DOHH2 (cell line): ENCODE results near the gene BLM.

ENCODE experiments used
- H3F3A ChIP-seq: fragments of 200-600 bp; sonication (generic), shearing (Covaris generic); 2 replicates; pipeline ENCODE4 v1.6.0; 2016; ENCODE audit warnings: antibody characterized with exemption, mild to moderate bottlenecking; ENCODE audit not compliant: control insufficient read depth, insufficient read depth
- H3K27ac ChIP-seq: fragments of 200-600 bp; sonication (generic); 2 replicates; pipeline ENCODE4 v1.5.1; 2014; ENCODE audit warnings: low read depth, mild to moderate bottlenecking, low read length, moderate library complexity
- H3K27me3 ChIP-seq: fragments of 200-600 bp; sonication (generic); 2 replicates; pipeline ENCODE4 v1.6.1; 2014; ENCODE audit warnings: mild to moderate bottlenecking, low read length, mixed read lengths; ENCODE audit not compliant: control insufficient read depth
- H3K36me3 ChIP-seq: fragments of 200-600 bp; sonication (generic); 2 replicates; pipeline ENCODE4 v1.6.1; 2014; ENCODE audit warnings: mild to moderate bottlenecking, low read length, moderate library complexity, mixed read lengths; ENCODE audit not compliant: control insufficient read depth
- H3K4me1 ChIP-seq: fragments of 200-600 bp; sonication (generic); 2 replicates; pipeline ENCODE4 v1.6.1; 2014; ENCODE audit warnings: mild to moderate bottlenecking, low read length, mixed read lengths; ENCODE audit not compliant: control insufficient read depth
- H3K4me2 ChIP-seq: fragments of 200-600 bp; sonication (generic); 2 replicates; pipeline ENCODE4 v1.6.0; 2014; ENCODE audit warnings: mild to moderate bottlenecking, low read length, moderate library complexity
- H3K4me3 ChIP-seq: fragments of 200-600 bp; sonication (generic); 2 replicates; pipeline ENCODE4 v1.5.1; 2014; ENCODE audit warnings: mild to moderate bottlenecking, low read length, mixed read lengths
- H3K79me2 ChIP-seq: fragments of 200-600 bp; sonication (generic); 2 replicates; pipeline ENCODE4 v1.6.1; 2014; ENCODE audit warnings: mild to moderate bottlenecking, low read length, mixed read lengths; ENCODE audit not compliant: control insufficient read depth
- H3K9me2 ChIP-seq: fragments of 200-600 bp; sonication (generic); replicated peaks from 2 replicates; pipeline ENCODE4 v1.6.1; 2014; ENCODE audit warnings: mild to moderate bottlenecking, low read length, mixed read lengths; ENCODE audit not compliant: control insufficient read depth
- H3K9me3 ChIP-seq: fragments of 200-600 bp; sonication (generic); 2 replicates; pipeline ENCODE4 v1.6.1; 2014; ENCODE audit warnings: antibody characterized with exemption, low read length, mixed read lengths; ENCODE audit not compliant: control insufficient read depth, insufficient read depth
- H4K20me1 ChIP-seq: fragments of 200-600 bp; sonication (generic); 2 replicates; pipeline ENCODE4 v1.6.0; 2014; ENCODE audit warnings: low read depth, mild to moderate bottlenecking, antibody characterized with exemption, low read length, moderate library complexity; ENCODE audit not compliant: control insufficient read depth, insufficient read depth
- CTCF ChIP-seq: fragments of 200-600 bp; sonication (generic); IDR thresholded peaks from one replicate; pipeline ENCODE4 v1.5.1; 2014; ENCODE audit warnings: antibody characterized with exemption, mild to moderate bottlenecking, low read depth, low read length; ENCODE audit not compliant: poor library complexity, severe bottlenecking
- EZH2phosphoT487 ChIP-seq: fragments of 200-600 bp; sonication (generic); IDR thresholded peaks from 2 replicates; pipeline ENCODE4 v1.6.1; 2017; ENCODE audit warnings: borderline replicate concordance, mild to moderate bottlenecking, antibody characterized with exemption, low read length, moderate library complexity, mixed read lengths

Gene BLM

GRCh38 chr15:90836296-90836871 is 119.2 kb downstream of the BLM start:
- no peaks in the 10 kb centered on the region for H3K36me3 ChIP-seq
- H3K79me2 ChIP-seq = no peaks in the 10 kb centered on the region
- H3K9me2 ChIP-seq = no peaks in the 10 kb centered on the region
- no peaks in the 10 kb centered on the region for H4K20me1 ChIP-seq
- H3F3A ChIP-seq = no peaks in the 10 kb centered on the region
- TF ChIP-seq EZH2phosphoT487 (no peak), CTCF (no peak)
- H3K4me2 ChIP-seq = no peak overlapping the region
- H3K9me3 ChIP-seq = no peaks in the 10 kb centered on the region
- no peak overlapping the region for H3K4me3 ChIP-seq
- H3K27me3 ChIP-seq = no peaks in the 10 kb centered on the region
- H3K27ac ChIP-seq = no peak overlapping the region
- H3K4me1 ChIP-seq = peaks cover 34% of the 10 kb centered on the region

DNA sequence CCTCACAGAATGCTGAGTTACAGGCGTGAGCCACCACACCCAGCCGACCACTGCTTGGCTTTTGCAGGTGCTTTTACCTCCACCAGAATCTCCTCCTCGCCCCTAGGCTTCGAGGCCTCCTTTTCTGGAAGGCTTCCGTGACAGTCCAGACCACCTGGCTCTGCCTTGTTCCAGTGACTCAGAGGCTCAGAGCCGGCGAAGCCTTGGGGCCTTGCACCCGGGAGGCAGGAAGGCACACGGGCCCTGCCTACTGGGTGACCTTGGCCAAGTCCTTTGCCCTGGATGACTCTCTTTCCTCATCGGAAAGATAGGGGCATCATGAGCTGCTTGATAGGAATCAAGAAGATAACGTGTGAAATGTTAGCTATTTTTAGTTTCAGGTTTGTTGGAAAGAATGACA is 119.9 kb downstream of the BLM start:
- peaks cover 34% of the 10 kb centered on the region for H3K4me1 ChIP-seq
- no peak overlapping the region for H3K4me2 ChIP-seq

GRCh38 chr15:90838139-90838538 is 121.0 kb downstream of the BLM start:
- H3K9me3 ChIP-seq = no peaks in the 10 kb centered on the region
- peaks cover 34% of the 10 kb centered on the region for H3K4me1 ChIP-seq
- no peak overlapping the region for H3K4me3 ChIP-seq
- H3F3A ChIP-seq = no peaks in the 10 kb centered on the region
- TF ChIP-seq CTCF = no peak
- TF ChIP-seq EZH2phosphoT487 = no peak
- H3K4me2 ChIP-seq = peak overlapping the region; percentile 17
- H3K79me2 ChIP-seq = no peaks in the 10 kb centered on the region
- no peaks in the 10 kb centered on the region for H3K36me3 ChIP-seq
- no peaks in the 10 kb centered on the region for H3K27me3 ChIP-seq
- H3K27ac ChIP-seq = no peak overlapping the region
- no peaks in the 10 kb centered on the region for H4K20me1 ChIP-seq
- H3K9me2 ChIP-seq = no peaks in the 10 kb centered on the region

More for the DNA sequence above, 119.9 kb downstream of the BLM start:
- Histone ChIP-seq H3K4me3 (no peak overlapping the region), H3K9me2 (no peaks in the 10 kb centered on the region), H3K9me3 (no peaks in the 10 kb centered on the region), H3K27ac (no peak overlapping the region), H3K79me2 (no peaks in the 10 kb centered on the region), H3K27me3 (no peaks in the 10 kb centered on the region), H3K36me3 (no peaks in the 10 kb centered on the region), H3F3A (no peaks in the 10 kb centered on the region), H4K20me1 (no peaks in the 10 kb centered on the region)
- TF ChIP-seq EZH2phosphoT487 = no peak
- no peak for TF ChIP-seq CTCF
